GM12864 (cell line): ENCODE data around the gene SYNJ1.
A peak's percentile ranks its signal among the peaks of the same experiment; 100 is the strongest.

Experiments used
- DNase-seq: peaks from one replicate; pipeline ENCODE4 v3.0.0-alpha.2; 2011; ENCODE audit warnings: low read depth
- H3K4me3 ChIP-seq: 2 replicates; pipeline ENCODE4 v1.5.1; 2011; ENCODE audit warnings: mild to moderate bottlenecking, low read depth, low read length, control low read depth
- TF ChIP-seq, protein P1 (sequence below): IDR thresholded peaks from 2 replicates; pipeline ENCODE4 v1.5.1; 2011; ENCODE audit warnings: low read depth, mild to moderate bottlenecking, moderate library complexity, low read length, control low read depth, inconsistent platforms; ENCODE audit errors: missing control alignments

The SYNJ1 gene

DNA sequence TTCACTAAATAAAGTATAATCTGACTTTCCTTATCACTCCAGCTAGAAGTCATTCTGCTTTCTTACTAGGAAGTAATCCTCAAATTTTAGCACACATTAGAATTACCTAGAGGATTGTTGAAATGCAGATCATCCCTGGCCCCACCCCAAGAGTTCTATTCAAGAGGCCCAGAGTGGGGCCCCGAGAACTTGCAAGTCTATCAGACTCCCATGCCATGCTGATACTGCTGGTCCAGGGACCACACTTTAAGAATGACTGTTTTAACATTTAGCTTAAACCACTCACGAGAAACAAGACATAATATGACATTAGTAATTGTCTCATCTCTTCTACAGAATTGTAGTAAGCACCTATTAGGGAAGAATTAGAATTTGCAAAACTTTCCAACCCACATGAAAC lies 7.7 kb upstream of the SYNJ1 start:
- TF ChIP-seq, protein P1, sequence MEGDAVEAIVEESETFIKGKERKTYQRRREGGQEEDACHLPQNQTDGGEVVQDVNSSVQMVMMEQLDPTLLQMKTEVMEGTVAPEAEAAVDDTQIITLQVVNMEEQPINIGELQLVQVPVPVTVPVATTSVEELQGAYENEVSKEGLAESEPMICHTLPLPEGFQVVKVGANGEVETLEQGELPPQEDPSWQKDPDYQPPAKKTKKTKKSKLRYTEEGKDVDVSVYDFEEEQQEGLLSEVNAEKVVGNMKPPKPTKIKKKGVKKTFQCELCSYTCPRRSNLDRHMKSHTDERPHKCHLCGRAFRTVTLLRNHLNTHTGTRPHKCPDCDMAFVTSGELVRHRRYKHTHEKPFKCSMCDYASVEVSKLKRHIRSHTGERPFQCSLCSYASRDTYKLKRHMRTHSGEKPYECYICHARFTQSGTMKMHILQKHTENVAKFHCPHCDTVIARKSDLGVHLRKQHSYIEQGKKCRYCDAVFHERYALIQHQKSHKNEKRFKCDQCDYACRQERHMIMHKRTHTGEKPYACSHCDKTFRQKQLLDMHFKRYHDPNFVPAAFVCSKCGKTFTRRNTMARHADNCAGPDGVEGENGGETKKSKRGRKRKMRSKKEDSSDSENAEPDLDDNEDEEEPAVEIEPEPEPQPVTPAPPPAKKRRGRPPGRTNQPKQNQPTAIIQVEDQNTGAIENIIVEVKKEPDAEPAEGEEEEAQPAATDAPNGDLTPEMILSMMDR = no peak
- no peak for DNase-seq
- H3K4me3 ChIP-seq = no peak overlapping the region

DNA sequence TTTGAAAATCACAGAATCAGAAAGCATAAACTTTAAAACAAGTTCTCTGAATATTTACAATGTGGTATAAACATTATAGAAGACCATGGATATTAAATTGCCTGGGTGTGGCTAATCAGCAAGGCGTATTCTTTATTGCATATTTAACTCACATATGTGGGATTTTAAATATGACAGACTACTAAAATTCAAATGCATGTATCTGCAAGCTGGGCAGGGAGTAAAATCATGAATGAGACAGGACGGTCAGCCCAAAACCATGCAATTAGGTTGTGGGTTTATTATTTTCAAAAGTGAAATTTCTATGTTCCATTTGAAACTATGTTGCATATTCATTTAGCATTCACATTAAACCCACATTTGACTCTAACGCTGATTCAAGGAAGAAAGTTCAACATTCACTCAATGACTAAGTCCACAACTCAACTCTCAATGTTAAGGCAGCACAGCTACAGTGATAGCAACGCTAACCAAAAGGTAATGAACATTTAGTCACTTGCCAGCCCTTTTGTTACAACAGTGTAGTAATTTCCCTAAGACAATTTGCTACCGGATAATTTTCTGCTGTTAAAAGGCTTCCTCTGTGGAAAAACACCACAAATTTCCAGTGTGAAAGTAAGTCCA lies 6.3 kb upstream of the SYNJ1 start:
- TF ChIP-seq, protein P1 = no peak
- no peak for DNase-seq
- no peak overlapping the region for H3K4me3 ChIP-seq

DNA sequence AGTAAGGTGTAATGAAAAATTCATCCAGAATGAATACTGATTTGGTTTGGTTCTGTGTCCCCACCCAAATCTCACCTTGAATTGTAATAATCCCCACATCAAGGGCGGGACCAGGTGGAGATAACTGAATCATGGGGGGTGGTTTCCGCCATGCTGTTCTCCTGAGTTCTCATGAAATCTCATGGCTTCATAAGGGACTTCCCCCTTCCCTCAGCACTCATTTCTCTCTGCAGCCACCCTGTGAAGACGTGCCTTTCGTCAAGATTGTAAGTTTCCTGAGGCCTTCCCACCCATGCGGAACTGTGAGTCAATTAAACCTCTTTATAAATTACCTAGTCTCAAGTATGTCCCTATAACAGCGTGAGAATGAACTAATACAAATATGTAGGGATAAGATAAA lies 5.5 kb upstream of the SYNJ1 start:
- TF ChIP-seq, protein P1 = no peak
- no peak for DNase-seq
- H3K4me3 ChIP-seq = no peak overlapping the region

DNA sequence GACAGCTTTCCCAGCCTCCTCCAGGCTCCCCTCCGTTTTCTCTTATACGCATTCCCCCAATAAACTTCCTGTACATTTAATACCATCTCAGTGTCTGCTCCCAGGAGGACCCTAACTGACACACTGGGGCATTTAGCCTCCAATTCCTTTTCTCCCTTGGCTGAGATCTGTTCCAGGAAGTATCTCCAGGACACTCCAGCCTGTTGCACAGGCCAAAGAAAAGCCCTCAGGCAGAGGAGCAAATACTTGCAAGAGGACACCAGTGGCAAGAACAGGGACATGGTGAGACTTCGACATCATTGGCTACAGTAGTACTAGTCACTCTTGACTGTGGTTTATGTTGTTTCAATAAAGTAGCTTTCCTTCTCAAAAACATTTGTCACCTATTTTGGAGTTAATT lies 4.7 kb upstream of the SYNJ1 start:
- TF ChIP-seq, protein P1 = no peak
- H3K4me3 ChIP-seq = no peak overlapping the region
- DNase-seq = no peak

GRCh38 chr21:32728848-32729247 lies 1.0 kb upstream of the SYNJ1 start:
- H3K4me3 ChIP-seq = peak overlapping the region; percentile 75
- DNase-seq = no peak
- TF ChIP-seq, protein P1 = no peak

DNA sequence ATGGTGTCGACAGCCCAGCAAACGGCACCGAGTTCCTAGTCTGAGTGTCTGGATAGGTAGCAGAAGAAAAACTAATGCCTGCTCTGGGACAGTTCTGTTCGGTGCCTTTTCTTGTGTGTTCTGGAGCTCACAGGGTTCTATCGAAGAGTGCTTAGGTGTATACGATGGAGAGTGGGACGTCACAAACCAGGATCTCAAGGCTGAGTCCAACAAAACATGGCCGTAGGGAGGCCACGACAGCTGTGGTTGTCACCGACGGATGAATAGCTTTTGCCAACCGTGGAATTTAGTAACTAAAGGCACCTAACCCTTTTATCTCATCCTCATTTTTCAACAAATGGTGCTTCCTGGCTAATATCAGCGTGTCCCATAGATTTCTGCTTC lies 635 bp upstream of the SYNJ1 start:
- H3K4me3 ChIP-seq = peak overlapping the region; percentile 75
- TF ChIP-seq, protein P1 = no peak
- DNase-seq = no peak
